DND-41 (cell line): Measurements from ENCODE around the gene SLC27A6.
"Not testable (repeated sequence)": the region's sequence is repeated elsewhere in the genome, so short reads cannot be mapped to it uniquely, and the experiment has no call there.

Experiments used
- ATAC-seq: fragments of 200-7000 bp; cut with Tn5 transposase; 3 replicates; pipeline ENCODE4 v1.9.1; 2021; ENCODE audit warnings: low read depth; ENCODE audit not compliant: insufficient read depth
- DNase-seq: peaks from one replicate; pipeline ENCODE4 v3.0.0-alpha.2; 2020
- H2AFZ ChIP-seq: 2 replicates; pipeline ENCODE4 v1.6.0; 2012; ENCODE audit warnings: low read depth, low read length
- H3K27ac ChIP-seq: 2 replicates; pipeline ENCODE4 v1.5.1; 2012; ENCODE audit warnings: low read length, inconsistent platforms
- H3K27me3 ChIP-seq: fragments of 200-600 bp; sonication (generic); 2 replicates; pipeline ENCODE4 v1.6.0; 2012; ENCODE audit warnings: low read length, mild to moderate bottlenecking, inconsistent platforms; ENCODE audit not compliant: insufficient read depth, poor library complexity
- H3K36me3 ChIP-seq: 2 replicates; pipeline ENCODE4 v1.5.1; 2012; ENCODE audit warnings: low read length, inconsistent platforms; ENCODE audit not compliant: insufficient read depth
- H3K4me1 ChIP-seq: 2 replicates; pipeline ENCODE4 v1.5.1; 2012; ENCODE audit warnings: mild to moderate bottlenecking, low read length; ENCODE audit not compliant: insufficient read depth
- H3K4me2 ChIP-seq: 2 replicates; pipeline ENCODE4 v1.6.0; 2012; ENCODE audit warnings: mild to moderate bottlenecking, moderate library complexity, low read length, inconsistent platforms; ENCODE audit not compliant: insufficient read depth
- H3K4me3 ChIP-seq, 2 experiments: fragments of 200-600 bp in 1 of 2; shearing (Covaris generic) in 1 of 2; 2 replicates each; pipeline ENCODE4 v1.5.1; 2012 to 2016; ENCODE audit warnings: inconsistent platforms in 2 of 2, low read length in 2 of 2, mild to moderate bottlenecking in 2 of 2, low read depth in 1 of 2, moderate library complexity in 1 of 2
- H3K79me2 ChIP-seq: 2 replicates; pipeline ENCODE4 v1.6.0; 2012; ENCODE audit warnings: low read length, inconsistent platforms; ENCODE audit not compliant: insufficient read depth
- H3K9ac ChIP-seq: 2 replicates; pipeline ENCODE4 v1.6.0; 2012; ENCODE audit warnings: low read depth, mild to moderate bottlenecking, inconsistent platforms, low read length, moderate library complexity
- H3K9me3 ChIP-seq: 2 replicates; pipeline ENCODE4 v1.5.1; 2012; ENCODE audit warnings: low read length, moderate library complexity, mild to moderate bottlenecking, inconsistent platforms; ENCODE audit not compliant: insufficient read depth, severe bottlenecking
- H4K20me1 ChIP-seq: 2 replicates; pipeline ENCODE4 v1.6.0; 2012; ENCODE audit warnings: low read length; ENCODE audit not compliant: insufficient read depth
- EZH2 ChIP-seq: IDR thresholded peaks from 3 replicates; pipeline ENCODE4 v1.6.1; 2012; ENCODE audit warnings: borderline replicate concordance, low read depth, mild to moderate bottlenecking, moderate library complexity, low read length, inconsistent platforms; ENCODE audit not compliant: severe bottlenecking
- TF ChIP-seq, protein P1 (sequence below): IDR thresholded peaks from 2 replicates; pipeline ENCODE4 v1.5.1; 2012; ENCODE audit warnings: borderline replicate concordance, low read length, moderate library complexity, mild to moderate bottlenecking; ENCODE audit not compliant: poor library complexity, severe bottlenecking; ENCODE audit errors: extremely low read depth

SLC27A6 gene

DNA sequence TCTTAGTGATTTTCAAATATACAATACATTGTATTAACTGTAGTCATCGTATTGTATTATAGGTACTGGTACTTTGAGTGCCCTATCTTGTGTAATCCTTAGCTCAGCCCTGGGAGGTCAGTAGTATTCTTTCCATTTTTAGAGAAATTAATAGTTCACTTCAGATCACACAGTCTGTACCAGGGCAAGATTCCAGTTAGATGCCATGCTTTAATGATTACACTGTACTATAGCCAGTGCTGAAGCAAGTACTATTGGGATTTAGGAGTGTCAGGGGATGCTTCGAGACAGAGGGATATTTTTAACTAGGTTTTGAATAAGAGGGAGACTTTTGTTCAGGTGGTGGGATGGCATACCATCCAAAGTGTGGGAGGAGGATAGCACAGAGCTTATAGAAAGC lies 41.0 kb upstream of the SLC27A6 start:
- DNase-seq (no peak), ATAC-seq (no peak)
- no peaks in the 10 kb centered on the region for H3K36me3 ChIP-seq
- no peak for TF ChIP-seq EZH2
- TF ChIP-seq, protein P1, sequence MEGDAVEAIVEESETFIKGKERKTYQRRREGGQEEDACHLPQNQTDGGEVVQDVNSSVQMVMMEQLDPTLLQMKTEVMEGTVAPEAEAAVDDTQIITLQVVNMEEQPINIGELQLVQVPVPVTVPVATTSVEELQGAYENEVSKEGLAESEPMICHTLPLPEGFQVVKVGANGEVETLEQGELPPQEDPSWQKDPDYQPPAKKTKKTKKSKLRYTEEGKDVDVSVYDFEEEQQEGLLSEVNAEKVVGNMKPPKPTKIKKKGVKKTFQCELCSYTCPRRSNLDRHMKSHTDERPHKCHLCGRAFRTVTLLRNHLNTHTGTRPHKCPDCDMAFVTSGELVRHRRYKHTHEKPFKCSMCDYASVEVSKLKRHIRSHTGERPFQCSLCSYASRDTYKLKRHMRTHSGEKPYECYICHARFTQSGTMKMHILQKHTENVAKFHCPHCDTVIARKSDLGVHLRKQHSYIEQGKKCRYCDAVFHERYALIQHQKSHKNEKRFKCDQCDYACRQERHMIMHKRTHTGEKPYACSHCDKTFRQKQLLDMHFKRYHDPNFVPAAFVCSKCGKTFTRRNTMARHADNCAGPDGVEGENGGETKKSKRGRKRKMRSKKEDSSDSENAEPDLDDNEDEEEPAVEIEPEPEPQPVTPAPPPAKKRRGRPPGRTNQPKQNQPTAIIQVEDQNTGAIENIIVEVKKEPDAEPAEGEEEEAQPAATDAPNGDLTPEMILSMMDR, result no peak
- no peak overlapping the region for H3K4me2 ChIP-seq
- no peak overlapping the region for H3K4me3 ChIP-seq
- no peaks in the 10 kb centered on the region for H3K9me3 ChIP-seq
- no peak overlapping the region for H2AFZ ChIP-seq
- H4K20me1 ChIP-seq, result no peaks in the 10 kb centered on the region
- no peaks in the 10 kb centered on the region for H3K4me1 ChIP-seq
- H3K27me3 ChIP-seq, result no peaks in the 10 kb centered on the region
- no peaks in the 10 kb centered on the region for H3K79me2 ChIP-seq
- H3K9ac ChIP-seq, result no peak overlapping the region
- H3K27ac ChIP-seq, result no peak overlapping the region

DNA sequence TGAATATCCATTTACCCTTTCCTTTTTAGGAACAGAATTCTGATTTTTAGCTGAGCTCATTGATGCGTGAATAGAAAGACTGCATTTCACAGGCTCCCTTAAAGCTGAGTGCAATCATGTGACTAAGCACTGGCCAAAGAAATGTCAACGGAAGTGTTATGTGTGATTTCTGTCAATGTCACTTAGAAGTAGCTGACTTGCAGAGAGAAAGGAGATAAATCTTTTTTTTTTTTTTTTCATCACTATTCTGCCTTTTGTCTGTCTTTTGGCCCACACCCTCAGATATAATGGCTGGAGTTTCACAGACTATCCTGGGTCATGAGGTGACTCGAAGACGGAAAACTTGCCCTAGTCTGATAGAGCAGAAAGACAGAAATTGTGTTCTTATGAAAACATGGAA lies 39.3 kb upstream of the SLC27A6 start:
- Histone ChIP-seq H2AFZ (no peak overlapping the region), H3K4me1 (no peaks in the 10 kb centered on the region), H3K9me3 (no peaks in the 10 kb centered on the region), H3K36me3 (no peaks in the 10 kb centered on the region), H3K4me2 (no peak overlapping the region), H3K27me3 (no peaks in the 10 kb centered on the region), H3K79me2 (no peaks in the 10 kb centered on the region), H3K9ac (no peak overlapping the region), H3K27ac (no peak overlapping the region), H4K20me1 (no peaks in the 10 kb centered on the region), H3K4me3 (no peak overlapping the region)
- no peak for TF ChIP-seq EZH2
- TF ChIP-seq, protein P1, result no peak
- DNase-seq (no peak), ATAC-seq (no peak)

DNA sequence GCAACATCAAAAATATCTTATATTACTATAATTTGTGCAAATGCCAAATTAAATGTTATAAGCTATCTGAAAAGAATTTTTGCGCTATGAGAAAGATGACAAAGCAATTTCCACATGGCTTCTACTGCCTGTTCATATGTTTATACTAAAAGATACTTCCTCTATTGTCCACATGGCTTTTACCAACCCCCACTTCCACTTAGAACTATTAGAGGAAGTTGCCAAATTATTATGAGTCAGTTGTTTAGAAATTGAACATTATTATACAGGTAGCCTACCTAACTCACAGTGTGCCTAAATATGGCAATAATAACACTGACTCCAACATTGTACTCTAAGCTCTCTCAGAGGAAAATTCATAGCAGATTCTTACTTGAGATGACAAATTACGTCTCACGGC lies 37.6 kb upstream of the SLC27A6 start:
- Histone ChIP-seq H3K4me2 (no peak overlapping the region), H3K79me2 (no peaks in the 10 kb centered on the region), H3K36me3 (no peaks in the 10 kb centered on the region), H4K20me1 (no peaks in the 10 kb centered on the region), H3K9me3 (no peaks in the 10 kb centered on the region), H3K4me1 (no peaks in the 10 kb centered on the region), H3K27ac (no peak overlapping the region), H3K4me3 (no peak overlapping the region), H3K9ac (no peak overlapping the region), H2AFZ (no peak overlapping the region), H3K27me3 (no peaks in the 10 kb centered on the region)
- TF ChIP-seq, protein P1, result no peak
- no peak for TF ChIP-seq EZH2
- ATAC-seq (no peak), DNase-seq (no peak)

DNA sequence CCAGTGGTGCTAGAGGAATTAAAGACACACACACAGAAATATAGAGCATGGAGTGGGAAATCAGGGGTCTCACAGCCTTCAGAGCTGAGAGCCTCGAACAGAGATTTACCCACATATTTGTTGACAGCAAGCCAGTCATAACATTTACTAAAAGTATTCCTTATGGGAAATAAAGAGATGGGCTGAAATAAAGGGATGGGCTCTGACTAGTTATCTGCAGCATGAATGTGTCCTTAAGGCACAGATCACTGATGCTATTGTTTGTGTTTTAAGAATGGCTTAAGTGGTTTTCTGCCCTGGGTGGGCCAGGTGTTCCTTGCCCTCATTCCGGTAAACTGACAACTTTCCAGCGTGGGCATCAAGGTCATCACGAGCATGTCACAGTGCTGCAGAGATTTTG lies 33.1 kb upstream of the SLC27A6 start:
- not testable (repeated sequence) for H2AFZ ChIP-seq, H3K79me2 ChIP-seq, H3K27ac ChIP-seq, H3K9ac ChIP-seq, H3K27me3 ChIP-seq, H3K36me3 ChIP-seq, DNase-seq, H3K4me1 ChIP-seq, H3K4me2 ChIP-seq, H3K4me3 ChIP-seq, ATAC-seq, H4K20me1 ChIP-seq, H3K9me3 ChIP-seq

DNA sequence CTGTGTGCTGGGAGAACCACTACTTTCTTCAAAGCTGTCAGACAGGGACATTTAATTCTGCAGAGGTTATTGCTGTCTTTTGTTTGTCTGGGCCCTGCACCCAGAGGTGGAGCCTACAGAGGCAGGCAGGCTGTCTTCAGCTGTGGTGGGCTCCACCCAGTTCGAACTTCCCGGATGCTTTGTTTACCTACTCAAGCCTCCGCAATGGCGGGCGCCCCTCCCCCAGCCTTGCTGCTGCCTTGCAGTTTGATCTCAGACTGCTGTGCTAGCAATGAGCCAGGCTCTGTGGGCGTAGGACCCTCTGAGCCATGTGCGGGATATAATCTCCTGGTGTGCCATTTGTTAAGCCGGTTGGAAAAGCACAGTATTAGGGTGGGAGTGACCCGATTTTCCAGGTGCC lies 22.2 kb upstream of the SLC27A6 start:
- not testable (repeated sequence) for H3K27ac ChIP-seq, H4K20me1 ChIP-seq, H3K9ac ChIP-seq, H3K4me3 ChIP-seq, H3K4me2 ChIP-seq, H2AFZ ChIP-seq, DNase-seq, H3K79me2 ChIP-seq, ATAC-seq, H3K9me3 ChIP-seq, H3K27me3 ChIP-seq, H3K36me3 ChIP-seq, H3K4me1 ChIP-seq
